ENCODE data around the gene RFC2.

Gene RFC2

GRCh38 chr7:74185016-74185415 is 69.2 kb downstream of the RFC2 start:
- no peak for DNase-seq

GRCh38 chr7:74183653-74184450 is 70.3 kb downstream of the RFC2 start:
- peak; percentile 54 for DNase-seq

GRCh38 chr7:74183142-74183541 is 71.1 kb downstream of the RFC2 start:
- no peak for DNase-seq

GRCh38 chr7:74182453-74183090 is 71.6 kb downstream of the RFC2 start:
- DNase-seq, result no peak

GRCh38 chr7:74181821-74182220 is 72.4 kb downstream of the RFC2 start:
- DNase-seq, result no peak
